Neural progenitor cell (in vitro differentiated cells): ENCODE data around the gene CTIF. TPM values are rescaled to one million over a fixed set of nuclear protein-coding genes. Genes with fewer than 3 reads are reported as not detected.

Experiments used
- DNase-seq: peaks from one replicate; pipeline ENCODE4 v3.0.0-alpha.2; 2016; ENCODE audit warnings: low spot score
- H2AFZ ChIP-seq: fragments of 200-600 bp; sonication (generic); replicated peaks from 2 replicates; pipeline ENCODE4 v1.6.1; 2016; ENCODE audit warnings: antibody characterized with exemption
- H3F3A ChIP-seq: fragments of 200-600 bp; sonication (generic); 2 replicates; pipeline ENCODE4 v1.6.1; 2016; ENCODE audit warnings: antibody characterized with exemption, low read depth
- H3K27ac ChIP-seq: fragments of 200-600 bp; sonication (generic); 2 replicates; pipeline ENCODE4 v1.5.1; 2016; ENCODE audit warnings: mild to moderate bottlenecking
- H3K27me3 ChIP-seq: fragments of 200-600 bp; sonication (generic); 2 replicates; pipeline ENCODE4 v1.6.1; 2016; ENCODE audit warnings: mild to moderate bottlenecking, moderate library complexity
- H3K36me3 ChIP-seq: fragments of 200-600 bp; sonication (generic); 2 replicates; pipeline ENCODE4 v1.5.1; 2016
- H3K4me1 ChIP-seq: fragments of 200-600 bp; sonication (generic); 2 replicates; pipeline ENCODE4 v1.6.1; 2016; ENCODE audit warnings: mixed run types
- H3K4me2 ChIP-seq: fragments of 200-600 bp; sonication (generic); 2 replicates; pipeline ENCODE4 v1.6.1; 2016
- H3K4me3 ChIP-seq: fragments of 200-600 bp; sonication (generic); 2 replicates; pipeline ENCODE4 v1.5.1; 2016
- H3K79me2 ChIP-seq: fragments of 200-600 bp; sonication (generic); 2 replicates; pipeline ENCODE4 v1.6.1; 2016; ENCODE audit warnings: low read depth
- H3K9ac ChIP-seq: fragments of 200-600 bp; sonication (generic); 2 replicates; pipeline ENCODE4 v1.6.1; 2016
- H3K9me3 ChIP-seq: fragments of 200-600 bp; sonication (generic); 2 replicates; pipeline ENCODE4 v1.5.1; 2016; ENCODE audit warnings: low read depth
- H4K20me1 ChIP-seq: fragments of 200-600 bp; sonication (generic); 2 replicates; pipeline ENCODE4 v1.6.1; 2016; ENCODE audit warnings: low read depth
- H3K27ac Mint-ChIP-seq: 3 replicates; pipeline ENCODE4 v1.8.0; 2021; ENCODE audit warnings: mixed read lengths
- H3K27me3 Mint-ChIP-seq: 2 replicates; pipeline ENCODE4 v1.8.0; 2022; ENCODE audit warnings: low read depth, mild to moderate bottlenecking, inconsistent platforms, moderate library complexity, mixed read lengths; ENCODE audit not compliant: insufficient read depth
- H3K36me3 Mint-ChIP-seq: 3 replicates; pipeline ENCODE4 v1.8.0; 2021; ENCODE audit warnings: mixed read lengths
- H3K4me1 Mint-ChIP-seq: 3 replicates; pipeline ENCODE4 v1.8.0; 2021; ENCODE audit warnings: mixed read lengths
- H3K4me3 Mint-ChIP-seq: 3 replicates; pipeline ENCODE4 v1.8.0; 2021; ENCODE audit warnings: mild to moderate bottlenecking, moderate library complexity, mixed read lengths
- H3K9me3 Mint-ChIP-seq: 3 replicates; pipeline ENCODE4 v1.8.0; 2020; ENCODE audit warnings: mixed read lengths
- CTCF ChIP-seq: fragments of 200-600 bp; sonication (generic); IDR thresholded peaks from 2 replicates; pipeline ENCODE4 v1.5.1; 2017; ENCODE audit warnings: antibody characterized with exemption, mild to moderate bottlenecking
- EZH2 ChIP-seq: fragments of 200-600 bp; sonication (generic); IDR thresholded peaks from 2 replicates; pipeline ENCODE4 v1.6.1; 2017; ENCODE audit warnings: antibody characterized with exemption, mild to moderate bottlenecking, moderate library complexity
- EZH2phosphoT487 ChIP-seq: fragments of 200-600 bp; sonication (generic); IDR thresholded peaks from 2 replicates; pipeline ENCODE4 v1.6.1; 2017; ENCODE audit warnings: antibody characterized with exemption
- total RNA-seq: library from RNA; depleted of rRNA; stranded (reverse); fragments of >200 nt; gene quantifications from 2 replicates; pipeline ENCODE4 v1.2.3, GENCODE V29; 2015; ENCODE audit warnings: low replicate concordance

The CTIF gene
- total RNA-seq, 1 donor from 2014 or later: 17.6 TPM

- H2AFZ ChIP-seq: no peak overlapping the region
- Mint-ChIP-seq H3K9me3 (no peaks in the 10 kb centered on the region), H3K4me3 (no peak overlapping the region), H3K36me3 (no peaks in the 10 kb centered on the region), H3K4me1 (peaks cover 4% of the 10 kb centered on the region), H3K27ac (no peak overlapping the region), H3K27me3 (peaks cover 2% of the 10 kb centered on the region)
- no peak overlapping the region for H3K9ac ChIP-seq
- H3K4me1 ChIP-seq: no peaks in the 10 kb centered on the region
- no peaks in the 10 kb centered on the region for H3F3A ChIP-seq
- no peaks in the 10 kb centered on the region for H3K27me3 ChIP-seq
- H3K79me2 ChIP-seq: no peaks in the 10 kb centered on the region
- no peak overlapping the region for H3K4me2 ChIP-seq
- H3K9me3 ChIP-seq: no peaks in the 10 kb centered on the region
- DNase-seq: no peak
- no peak overlapping the region for H3K4me3 ChIP-seq
- no peaks in the 10 kb centered on the region for H4K20me1 ChIP-seq
- H3K36me3 ChIP-seq: no peaks in the 10 kb centered on the region
- H3K27ac ChIP-seq: no peak overlapping the region
- no peak for TF ChIP-seq EZH2
- TF ChIP-seq CTCF: no peak
- TF ChIP-seq EZH2phosphoT487: no peak
Measured at GRCh38 chr18:48693006-48693405, 154.2 kb downstream of the CTIF start.

GRCh38 chr18:48693625-48694262 lies 154.9 kb downstream of the CTIF start:
- H3K9me3 Mint-ChIP-seq: no peaks in the 10 kb centered on the region
- no peaks in the 10 kb centered on the region for H3K36me3 Mint-ChIP-seq
- TF ChIP-seq EZH2 (no peak), EZH2phosphoT487 (no peak), CTCF (no peak)
- H3K9me3 ChIP-seq: no peaks in the 10 kb centered on the region
- H3F3A ChIP-seq: no peaks in the 10 kb centered on the region
- no peak overlapping the region for H2AFZ ChIP-seq
- H4K20me1 ChIP-seq: no peaks in the 10 kb centered on the region
- H3K27me3 ChIP-seq: no peaks in the 10 kb centered on the region
- no peak overlapping the region for H3K4me2 ChIP-seq
- no peak overlapping the region for H3K9ac ChIP-seq
- H3K4me3 Mint-ChIP-seq: no peak overlapping the region
- no peak overlapping the region for H3K4me3 ChIP-seq
- DNase-seq: no peak
- H3K36me3 ChIP-seq: no peaks in the 10 kb centered on the region
- H3K27ac ChIP-seq: no peak overlapping the region
- no peaks in the 10 kb centered on the region for H3K79me2 ChIP-seq
- H3K4me1 Mint-ChIP-seq: peaks cover 2% of the 10 kb centered on the region
- peaks cover 2% of the 10 kb centered on the region for H3K27me3 Mint-ChIP-seq
- no peak overlapping the region for H3K27ac Mint-ChIP-seq
- no peaks in the 10 kb centered on the region for H3K4me1 ChIP-seq

GRCh38 chr18:48694295-48694694 lies 155.5 kb downstream of the CTIF start:
- Histone ChIP-seq H2AFZ (no peak overlapping the region), H3K27me3 (no peaks in the 10 kb centered on the region), H3K4me3 (no peak overlapping the region), H4K20me1 (no peaks in the 10 kb centered on the region), H3K4me1 (no peaks in the 10 kb centered on the region), H3K36me3 (no peaks in the 10 kb centered on the region), H3F3A (no peaks in the 10 kb centered on the region), H3K79me2 (no peaks in the 10 kb centered on the region), H3K9me3 (no peaks in the 10 kb centered on the region), H3K27ac (no peak overlapping the region), H3K4me2 (no peak overlapping the region), H3K9ac (no peak overlapping the region)
- Mint-ChIP-seq H3K9me3 (no peaks in the 10 kb centered on the region), H3K4me3 (no peak overlapping the region), H3K27ac (no peak overlapping the region), H3K4me1 (no peaks in the 10 kb centered on the region), H3K36me3 (no peaks in the 10 kb centered on the region), H3K27me3 (peaks cover 2% of the 10 kb centered on the region)
- no peak for DNase-seq
- no peak for TF ChIP-seq EZH2
- TF ChIP-seq CTCF: no peak
- no peak for TF ChIP-seq EZH2phosphoT487
